GM23338 (cell line): ENCODE results near the gene MACROD1.

ENCODE experiments used
- CREB1 ChIP-seq: fragments of 250-450 bp; sonication (Bioruptor Pico); IDR thresholded peaks from 2 replicates; pipeline ENCODE4 v1.5.0; 2020; ENCODE audit warnings: low read depth, mild to moderate bottlenecking, moderate library complexity
- CTCF ChIP-seq, 2 experiments: fragments of 200-600 bp in 1 of 2; sonication (generic) in 1 of 2; conservative IDR thresholded peaks; 2 replicates each; pipeline versions ENCODE4 v1.5.1 to v1.6.1; 2016 to 2017; ENCODE audit warnings: antibody characterized with exemption in 2 of 2, low read depth in 2 of 2, mild to moderate bottlenecking in 2 of 2, moderate library complexity in 1 of 2
- ETS1 ChIP-seq: IDR thresholded peaks from 2 replicates; pipeline ENCODE4 v1.6.1; 2016; ENCODE audit warnings: antibody characterized with exemption
- EZH2 ChIP-seq: fragments of 200-600 bp; sonication (generic); IDR thresholded peaks from one replicate; pipeline ENCODE4 v1.8.0; 2017; ENCODE audit warnings: antibody characterized with exemption, mild to moderate bottlenecking, low read depth; ENCODE audit not compliant: unreplicated experiment
- EZH2phosphoT487 ChIP-seq: fragments of 200-600 bp; sonication (generic); IDR thresholded peaks from one replicate; pipeline ENCODE4 v1.8.1; 2018; ENCODE audit warnings: antibody characterized with exemption; ENCODE audit not compliant: unreplicated experiment
- NANOG ChIP-seq: IDR thresholded peaks from 2 replicates; pipeline ENCODE4 v1.6.1; 2016; ENCODE audit warnings: antibody characterized with exemption, borderline replicate concordance
- POLR2AphosphoS5 ChIP-seq: IDR thresholded peaks from 2 replicates; pipeline ENCODE4 v1.6.1; 2016; ENCODE audit warnings: antibody characterized with exemption, low read depth
- REST ChIP-seq: IDR thresholded peaks from one replicate; pipeline ENCODE4 v1.6.1; 2018; ENCODE audit warnings: antibody characterized with exemption; ENCODE audit not compliant: unreplicated experiment
- ZNF462 ChIP-seq: fragments of 250-450 bp; sonication (Bioruptor Pico); IDR thresholded peaks from 2 replicates; pipeline ENCODE4 v1.5.0; 2020; ENCODE audit warnings: mild to moderate bottlenecking, moderate library complexity

GRCh38 chr11:64057890-64058289 is 108.0 kb downstream of the MACROD1 start:
- TF ChIP-seq EZH2 = no peak
- TF ChIP-seq CTCF (conservative IDR thresholded peaks at IDR 0.05; ENCODE audit: low read depth in 2 of 2) = no peak
- TF ChIP-seq POLR2AphosphoS5 = no peak
- TF ChIP-seq CREB1 (CRISPR knock-in tag) = no peak
- no peak for TF ChIP-seq REST
- TF ChIP-seq ZNF462 (CRISPR knock-in tag) = no peak
- TF ChIP-seq ETS1 = no peak
- no peak for TF ChIP-seq EZH2phosphoT487
- TF ChIP-seq NANOG = no peak
